DND-41 (cell line): Measurements from ENCODE around the gene KLHL1.

Source experiments
- CTCF ChIP-seq: IDR thresholded peaks from 2 replicates; pipeline ENCODE4 v1.5.1; 2012; ENCODE audit warnings: borderline replicate concordance, low read length, moderate library complexity, mild to moderate bottlenecking; ENCODE audit not compliant: poor library complexity, severe bottlenecking; ENCODE audit errors: extremely low read depth
- EZH2 ChIP-seq: IDR thresholded peaks from 3 replicates; pipeline ENCODE4 v1.6.1; 2012; ENCODE audit warnings: borderline replicate concordance, low read depth, mild to moderate bottlenecking, moderate library complexity, low read length, inconsistent platforms; ENCODE audit not compliant: severe bottlenecking

- TF ChIP-seq CTCF (no peak), EZH2 (no peak)
These were observed 85.6 kb downstream of the KLHL1 start for GRCh38 chr13:70022646-70023045.
